ENCODE measurements around the gene IL1R2. TPM values are rescaled to one million over a fixed set of nuclear protein-coding genes. Genes with fewer than 3 reads are reported as not detected.

The IL1R2 gene
- total RNA-seq, 1 experiment from 2014 or later = not detected

- no peaks in the 10 kb centered on the region for H3K4me1 ChIP-seq (ENCODE audit: insufficient read depth, low read length, poor library complexity, severe bottlenecking)
- no peak overlapping the region for H3K4me3 ChIP-seq (ENCODE audit: low read depth, low read length, poor library complexity, severe bottlenecking)
- ChIA-PET POLR2A (ENCODE audit: low non-redundant PET) (no interaction called here), CTCF (no interaction called here)
- TF ChIP-seq, protein P1, sequence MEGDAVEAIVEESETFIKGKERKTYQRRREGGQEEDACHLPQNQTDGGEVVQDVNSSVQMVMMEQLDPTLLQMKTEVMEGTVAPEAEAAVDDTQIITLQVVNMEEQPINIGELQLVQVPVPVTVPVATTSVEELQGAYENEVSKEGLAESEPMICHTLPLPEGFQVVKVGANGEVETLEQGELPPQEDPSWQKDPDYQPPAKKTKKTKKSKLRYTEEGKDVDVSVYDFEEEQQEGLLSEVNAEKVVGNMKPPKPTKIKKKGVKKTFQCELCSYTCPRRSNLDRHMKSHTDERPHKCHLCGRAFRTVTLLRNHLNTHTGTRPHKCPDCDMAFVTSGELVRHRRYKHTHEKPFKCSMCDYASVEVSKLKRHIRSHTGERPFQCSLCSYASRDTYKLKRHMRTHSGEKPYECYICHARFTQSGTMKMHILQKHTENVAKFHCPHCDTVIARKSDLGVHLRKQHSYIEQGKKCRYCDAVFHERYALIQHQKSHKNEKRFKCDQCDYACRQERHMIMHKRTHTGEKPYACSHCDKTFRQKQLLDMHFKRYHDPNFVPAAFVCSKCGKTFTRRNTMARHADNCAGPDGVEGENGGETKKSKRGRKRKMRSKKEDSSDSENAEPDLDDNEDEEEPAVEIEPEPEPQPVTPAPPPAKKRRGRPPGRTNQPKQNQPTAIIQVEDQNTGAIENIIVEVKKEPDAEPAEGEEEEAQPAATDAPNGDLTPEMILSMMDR (conservative IDR thresholded peaks at IDR 0.05; ENCODE audit: low read depth, low read length) = no peak
- no peak for TF ChIP-seq EZH2 (IDR thresholded peaks at IDR 0.05; ENCODE audit: borderline replicate concordance, low read depth, low read length, poor library complexity, severe bottlenecking)
- no peaks in the 10 kb centered on the region for H3K9me3 ChIP-seq (ENCODE audit: low read depth, low read length, poor library complexity, severe bottlenecking)
- BruUV-seq (replicated peaks) = no TSS peak
- H3K27me3 ChIP-seq (replicated peaks; ENCODE audit: insufficient read depth, low read depth, low read length, poor library complexity) = no peaks in the 10 kb centered on the region
- no peak overlapping the region for H3K27ac ChIP-seq (ENCODE audit: low read depth, low read length, poor library complexity, severe bottlenecking)
- no peaks in the 10 kb centered on the region for H3K36me3 ChIP-seq (ENCODE audit: insufficient read depth, low read length, poor library complexity, severe bottlenecking)
- DNase-seq (ENCODE audit: low spot score) = no peak
- intact Hi-C loops (cut with micrococcal nuclease; ENCODE audit: unreplicated experiment) = no loop called here
Observed at GRCh38 chr2:102030502-102030854, 38.7 kb downstream of the IL1R2 start.

DNA sequence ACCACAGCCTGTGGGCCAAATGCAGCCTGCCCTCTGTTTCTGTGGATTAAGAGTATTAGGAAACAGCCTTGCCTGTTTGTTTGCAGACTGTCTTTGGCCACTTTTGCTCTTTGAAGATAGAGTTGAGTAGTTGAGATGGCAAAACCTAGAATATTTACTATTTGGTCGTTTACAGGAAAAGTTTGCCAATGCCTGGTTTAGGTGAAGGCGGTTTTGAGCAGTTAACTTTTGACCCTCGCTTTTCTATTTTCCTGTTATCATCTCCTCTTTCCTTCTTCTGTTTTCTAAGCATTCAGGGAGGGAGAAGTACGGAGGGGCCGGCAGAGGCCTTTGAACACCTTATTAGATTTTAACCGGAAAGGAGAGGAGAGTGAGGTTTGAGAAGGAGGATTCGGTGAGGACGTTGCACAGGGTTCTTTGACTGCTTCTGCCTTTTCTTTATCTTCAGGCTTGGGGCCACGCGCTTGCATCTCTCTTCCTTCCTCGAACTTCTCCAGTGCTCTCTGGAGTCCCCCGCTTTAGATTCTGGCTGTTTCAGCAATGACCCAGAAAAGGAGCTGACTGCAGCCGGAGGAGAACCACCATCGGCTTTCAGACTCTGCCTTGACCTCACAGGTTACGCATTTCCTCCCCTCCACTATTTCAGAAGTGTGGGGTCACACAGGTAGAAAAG, 39.2 kb downstream of the IL1R2 start:
- no peak for DNase-seq (ENCODE audit: low spot score)
- POLR2A ChIA-PET (ENCODE audit: low non-redundant PET) = no interaction called here
- CTCF ChIA-PET = no interaction called here
- no TSS peak for BruUV-seq (replicated peaks)
- Histone ChIP-seq H3K36me3 (ENCODE audit: insufficient read depth, low read length, poor library complexity, severe bottlenecking) (no peaks in the 10 kb centered on the region), H3K27ac (ENCODE audit: low read depth, low read length, poor library complexity, severe bottlenecking) (no peak overlapping the region), H3K4me1 (ENCODE audit: insufficient read depth, low read length, poor library complexity, severe bottlenecking) (no peaks in the 10 kb centered on the region), H3K27me3 (replicated peaks; ENCODE audit: insufficient read depth, low read depth, low read length, poor library complexity) (no peaks in the 10 kb centered on the region), H3K4me3 (ENCODE audit: low read depth, low read length, poor library complexity, severe bottlenecking) (no peak overlapping the region), H3K9me3 (ENCODE audit: low read depth, low read length, poor library complexity, severe bottlenecking) (no peaks in the 10 kb centered on the region)
- no peak for TF ChIP-seq EZH2 (IDR thresholded peaks at IDR 0.05; ENCODE audit: borderline replicate concordance, low read depth, low read length, poor library complexity, severe bottlenecking)
- TF ChIP-seq, protein P1 (conservative IDR thresholded peaks at IDR 0.05; ENCODE audit: low read depth, low read length) = no peak
- intact Hi-C loops (cut with micrococcal nuclease; ENCODE audit: unreplicated experiment) = no loop called here

DNA sequence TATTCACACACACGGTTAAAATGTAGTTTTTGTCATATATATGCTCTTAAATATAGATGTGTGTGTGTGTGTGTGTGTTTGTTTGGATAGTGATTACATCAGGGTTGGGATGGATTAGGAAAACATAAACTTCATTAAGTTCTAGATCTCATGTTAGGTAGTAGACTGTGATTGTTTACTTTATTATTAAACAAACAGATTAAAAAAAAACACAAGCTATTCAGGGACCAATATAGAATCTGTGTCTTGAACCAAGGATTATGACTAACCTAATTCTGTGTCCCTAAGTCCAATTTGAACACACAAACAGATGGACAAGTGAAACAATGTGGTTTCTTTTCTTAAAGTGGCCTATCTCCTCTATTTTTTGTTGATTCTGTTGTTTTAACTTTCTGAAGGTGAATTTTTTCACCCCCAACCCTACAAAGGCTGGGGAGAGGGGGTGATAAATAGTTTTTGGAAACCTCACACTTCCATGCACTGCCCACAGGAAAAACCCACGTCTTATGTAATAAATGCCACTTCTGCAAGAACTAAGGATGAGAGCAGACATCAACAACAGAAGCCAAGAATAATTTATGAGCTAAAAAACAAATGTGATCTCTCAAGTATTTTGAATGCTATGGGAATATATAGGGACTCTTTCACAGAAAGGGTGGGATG, 40.7 kb downstream of the IL1R2 start:
- no peak overlapping the region for H3K27ac ChIP-seq (ENCODE audit: low read depth, low read length, poor library complexity, severe bottlenecking)
- peaks cover 6% of the 10 kb centered on the region for H3K27me3 ChIP-seq (replicated peaks; ENCODE audit: insufficient read depth, low read depth, low read length, poor library complexity)
- ChIA-PET POLR2A (ENCODE audit: low non-redundant PET) (no interaction called here), CTCF (no interaction called here)
- no peaks in the 10 kb centered on the region for H3K4me1 ChIP-seq (ENCODE audit: insufficient read depth, low read length, poor library complexity, severe bottlenecking)
- TF ChIP-seq EZH2 (IDR thresholded peaks at IDR 0.05; ENCODE audit: borderline replicate concordance, low read depth, low read length, poor library complexity, severe bottlenecking) = no peak
- TF ChIP-seq, protein P1 (conservative IDR thresholded peaks at IDR 0.05; ENCODE audit: low read depth, low read length) = no peak
- no peak overlapping the region for H3K4me3 ChIP-seq (ENCODE audit: low read depth, low read length, poor library complexity, severe bottlenecking)
- BruUV-seq (replicated peaks) = no TSS peak
- no peaks in the 10 kb centered on the region for H3K9me3 ChIP-seq (ENCODE audit: low read depth, low read length, poor library complexity, severe bottlenecking)
- H3K36me3 ChIP-seq (ENCODE audit: insufficient read depth, low read length, poor library complexity, severe bottlenecking) = no peaks in the 10 kb centered on the region
- intact Hi-C loops (cut with micrococcal nuclease; ENCODE audit: unreplicated experiment) = no loop called here
- DNase-seq (ENCODE audit: low spot score) = no peak

Measured in A673 (cell line).